SK-N-SH treated with all-trans-retinoic acid at 6 μM for 48 hours (cell line): ENCODE data around the gene RTP5.

ENCODE experiments used
- ATAC-seq: fragments of 200-7000 bp; cut with Tn5 transposase; 3 replicates; pipeline ENCODE4 v1.9.1; 2020; ENCODE audit warnings: mild to moderate bottlenecking, moderate library complexity
- ARNTL ChIP-seq: fragments of 450-650 bp; formaldehyde crosslinking; IDR thresholded peaks from 2 replicates; pipeline ENCODE4 v1.5.0; 2020; ENCODE audit warnings: low read depth, mild to moderate bottlenecking, moderate library complexity, borderline replicate concordance
- BACH2 ChIP-seq: fragments of 250-450 bp; sonication (Bioruptor Pico); IDR thresholded peaks from 2 replicates; pipeline ENCODE4 v1.9.0; 2021; ENCODE audit warnings: mild to moderate bottlenecking, borderline replicate concordance
- CREB5 ChIP-seq: fragments of 250-450 bp; sonication (Bioruptor Pico); IDR thresholded peaks from 2 replicates; pipeline ENCODE4 v1.5.1; 2020; ENCODE audit warnings: low read depth, mild to moderate bottlenecking, moderate library complexity
- CSDC2 ChIP-seq: fragments of 250-450 bp; sonication (Bioruptor Pico); IDR thresholded peaks from 2 replicates; pipeline ENCODE4 v1.5.0; 2020; ENCODE audit warnings: mild to moderate bottlenecking, moderate library complexity
- CSRNP3 ChIP-seq: fragments of 250-450 bp; sonication (Bioruptor Pico); IDR thresholded peaks from 2 replicates; pipeline ENCODE4 v1.5.1; 2021; ENCODE audit warnings: mild to moderate bottlenecking, moderate library complexity
- ESRRG ChIP-seq: fragments of 250-450 bp; sonication (Bioruptor Pico); IDR thresholded peaks from 2 replicates; pipeline ENCODE4 v1.6.1; 2021; ENCODE audit warnings: mild to moderate bottlenecking
- GLIS3 ChIP-seq: fragments of 250-450 bp; sonication (Bioruptor Pico); IDR thresholded peaks from 2 replicates; pipeline ENCODE4 v1.5.0; 2020; ENCODE audit warnings: mild to moderate bottlenecking, moderate library complexity
- ISL1 ChIP-seq: fragments of 250-450 bp; sonication (Bioruptor Pico); IDR thresholded peaks from 2 replicates; pipeline ENCODE4 v2.1.2; 2022; ENCODE audit warnings: mild to moderate bottlenecking, moderate library complexity
- OSR1 ChIP-seq: fragments of 250-450 bp; sonication (Bioruptor Pico); IDR thresholded peaks from 2 replicates; pipeline ENCODE4 v1.8.0; 2022; ENCODE audit warnings: moderate library complexity, mild to moderate bottlenecking, inconsistent platforms
- POU6F1 ChIP-seq: fragments of 250-450 bp; sonication (Bioruptor Pico); IDR thresholded peaks from 2 replicates; pipeline ENCODE4 v1.8.0; 2021; ENCODE audit warnings: low read depth, mild to moderate bottlenecking, moderate library complexity, borderline replicate concordance
- PPARA ChIP-seq: fragments of 250-450 bp; sonication (Bioruptor Pico); IDR thresholded peaks from 2 replicates; pipeline ENCODE4 v1.5.0; 2020; ENCODE audit warnings: mild to moderate bottlenecking, borderline replicate concordance
- SNAI2 ChIP-seq: fragments of 250-450 bp; sonication (Bioruptor Pico); IDR thresholded peaks from 2 replicates; pipeline ENCODE4 v1.5.0; 2020; ENCODE audit warnings: mild to moderate bottlenecking, moderate library complexity
- TCF4 ChIP-seq: fragments of 250-450 bp; sonication (Bioruptor Pico); IDR thresholded peaks from 2 replicates; pipeline ENCODE4 v1.8.0; 2021; ENCODE audit warnings: mild to moderate bottlenecking, moderate library complexity, borderline replicate concordance
- TOX ChIP-seq: fragments of 250-450 bp; sonication (Bioruptor Pico); IDR thresholded peaks from 2 replicates; pipeline ENCODE4 v1.8.0; 2021; ENCODE audit warnings: mild to moderate bottlenecking, moderate library complexity, borderline replicate concordance
- TSHZ2 ChIP-seq: fragments of 250-450 bp; sonication (Bioruptor Pico); IDR thresholded peaks from 2 replicates; pipeline ENCODE4 v1.5.0; 2020; ENCODE audit warnings: mild to moderate bottlenecking, moderate library complexity
- ZC3H10 ChIP-seq: fragments of 250-450 bp; sonication (Bioruptor Pico); IDR thresholded peaks from 2 replicates; pipeline ENCODE4 v1.5.1; 2021; ENCODE audit warnings: mild to moderate bottlenecking, moderate library complexity
- ZFP3 ChIP-seq: fragments of 250-450 bp; sonication (Bioruptor Pico); IDR thresholded peaks from 2 replicates; pipeline ENCODE4 v1.5.0; 2020; ENCODE audit warnings: mild to moderate bottlenecking, moderate library complexity
- ZNF565 ChIP-seq: fragments of 450-650 bp; formaldehyde crosslinking; conservative IDR thresholded peaks from 2 replicates; pipeline ENCODE4 v1.5.0; 2020; ENCODE audit warnings: low read depth, mild to moderate bottlenecking, moderate library complexity
- ZNF70 ChIP-seq: fragments of 450-650 bp; formaldehyde crosslinking; IDR thresholded peaks from 2 replicates; pipeline ENCODE4 v1.5.0; 2020; ENCODE audit warnings: mild to moderate bottlenecking, moderate library complexity
- ZNF8 ChIP-seq: fragments of 450-650 bp; formaldehyde crosslinking; IDR thresholded peaks from 2 replicates; pipeline ENCODE4 v1.5.0; 2020; ENCODE audit warnings: mild to moderate bottlenecking, moderate library complexity
- TF ChIP-seq, protein P1 (sequence below): fragments of 250-450 bp; sonication (Bioruptor Pico); IDR thresholded peaks from 2 replicates; pipeline ENCODE4 v1.8.0; 2020; ENCODE audit warnings: mild to moderate bottlenecking, moderate library complexity, borderline replicate concordance

RTP5 gene

DNA sequence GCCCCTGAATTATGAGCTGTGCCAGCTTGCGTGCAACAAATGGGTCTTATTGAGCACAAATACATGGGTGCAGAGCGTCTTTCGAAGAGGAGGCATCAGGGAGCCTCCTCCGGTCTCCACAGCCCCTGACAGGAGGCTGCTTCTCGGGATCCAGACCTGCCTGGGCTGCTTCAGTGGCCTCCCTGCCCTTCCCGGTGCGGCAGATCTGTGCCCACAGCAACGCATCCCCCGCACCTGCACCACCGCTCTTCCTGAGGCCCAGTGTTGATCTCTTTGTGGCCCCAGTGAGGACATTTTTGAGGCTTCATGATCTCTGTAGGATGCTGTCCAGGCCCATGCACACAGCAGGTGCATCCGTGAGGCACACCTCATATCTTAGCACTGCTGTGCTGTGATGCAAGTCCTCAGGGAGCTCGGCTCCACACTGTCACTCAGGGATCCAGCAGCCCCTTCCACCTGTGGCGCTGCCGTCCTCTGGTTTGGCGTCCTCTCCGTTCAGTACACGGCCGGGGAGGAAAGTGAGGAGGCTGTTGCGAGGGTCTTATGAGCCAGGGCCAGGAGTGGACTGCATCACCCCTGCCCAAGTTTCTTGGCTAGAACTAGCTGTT is 17.4 kb downstream of the RTP5 start:
- no peak for ATAC-seq
- TF ChIP-seq POU6F1 (CRISPR knock-in tag) (no peak), ARNTL (CRISPR knock-in tag) (no peak), CSDC2 (no peak), ZNF70 (CRISPR knock-in tag) (no peak), ZFP3 (CRISPR knock-in tag) (no peak), GLIS3 (CRISPR knock-in tag) (no peak), ZNF565 (no peak), CREB5 (CRISPR knock-in tag) (no peak), CSRNP3 (CRISPR knock-in tag) (no peak), ZC3H10 (CRISPR knock-in tag) (no peak), PPARA (CRISPR knock-in tag) (no peak), ZNF8 (CRISPR knock-in tag) (no peak), BACH2 (CRISPR knock-in tag) (no peak)

DNA sequence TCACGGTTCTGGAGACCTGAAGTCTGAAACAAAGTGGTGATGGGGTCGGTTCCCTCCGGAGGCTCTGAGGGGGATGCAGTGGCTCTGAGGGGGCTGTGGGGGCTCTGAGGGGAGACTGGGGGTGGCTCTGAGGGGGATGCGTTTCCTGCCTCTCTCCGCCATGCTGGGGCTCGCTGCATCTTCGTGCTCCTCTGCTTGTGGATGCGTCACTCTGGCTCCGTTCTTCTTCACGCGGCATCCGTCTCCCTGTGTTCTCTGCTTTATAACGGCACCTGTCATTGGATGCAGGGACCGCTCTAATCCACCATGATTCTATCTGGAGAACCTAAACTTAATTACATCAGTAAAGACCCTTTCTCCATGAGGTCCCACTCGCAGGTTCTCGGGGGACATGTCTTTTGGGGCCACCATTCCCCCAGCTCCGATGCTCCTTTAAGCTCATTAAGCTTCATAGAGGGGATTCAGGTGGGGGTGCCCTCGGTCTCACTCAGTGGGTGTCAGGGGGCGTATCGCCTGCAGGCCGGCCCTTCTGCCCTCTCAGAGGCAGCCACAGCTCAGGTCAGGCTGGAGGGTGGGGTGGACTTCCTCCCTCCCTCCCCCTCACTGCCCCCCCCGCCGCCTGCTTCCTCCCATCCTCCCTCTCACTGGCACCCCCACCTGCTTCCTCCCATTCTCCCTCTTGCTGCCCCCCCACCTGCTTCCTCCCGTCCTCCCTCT is 18.4 kb downstream of the RTP5 start:
- no peak for TF ChIP-seq ISL1 (CRISPR knock-in tag)
- TF ChIP-seq TCF4 (CRISPR knock-in tag) = no peak
- TF ChIP-seq POU6F1 (CRISPR knock-in tag) = no peak
- TF ChIP-seq ZNF70 (CRISPR knock-in tag) = no peak
- TF ChIP-seq ZNF565 = no peak
- no peak for TF ChIP-seq PPARA (CRISPR knock-in tag)
- no peak for ATAC-seq

GRCh38 chr2:241888641-241889040 is 19.1 kb downstream of the RTP5 start:
- ATAC-seq = no peak
- no peak for TF ChIP-seq ZFP3 (CRISPR knock-in tag)
- TF ChIP-seq TCF4 (CRISPR knock-in tag) = no peak
- TF ChIP-seq, protein P1, sequence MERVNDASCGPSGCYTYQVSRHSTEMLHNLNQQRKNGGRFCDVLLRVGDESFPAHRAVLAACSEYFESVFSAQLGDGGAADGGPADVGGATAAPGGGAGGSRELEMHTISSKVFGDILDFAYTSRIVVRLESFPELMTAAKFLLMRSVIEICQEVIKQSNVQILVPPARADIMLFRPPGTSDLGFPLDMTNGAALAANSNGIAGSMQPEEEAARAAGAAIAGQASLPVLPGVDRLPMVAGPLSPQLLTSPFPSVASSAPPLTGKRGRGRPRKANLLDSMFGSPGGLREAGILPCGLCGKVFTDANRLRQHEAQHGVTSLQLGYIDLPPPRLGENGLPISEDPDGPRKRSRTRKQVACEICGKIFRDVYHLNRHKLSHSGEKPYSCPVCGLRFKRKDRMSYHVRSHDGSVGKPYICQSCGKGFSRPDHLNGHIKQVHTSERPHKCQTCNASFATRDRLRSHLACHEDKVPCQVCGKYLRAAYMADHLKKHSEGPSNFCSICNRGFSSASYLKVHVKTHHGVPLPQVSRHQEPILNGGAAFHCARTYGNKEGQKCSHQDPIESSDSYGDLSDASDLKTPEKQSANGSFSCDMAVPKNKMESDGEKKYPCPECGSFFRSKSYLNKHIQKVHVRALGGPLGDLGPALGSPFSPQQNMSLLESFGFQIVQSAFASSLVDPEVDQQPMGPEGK (CRISPR knock-in tag) = no peak
- TF ChIP-seq ESRRG (CRISPR knock-in tag) = no peak
- no peak for TF ChIP-seq SNAI2
- no peak for TF ChIP-seq ZNF8 (CRISPR knock-in tag)
- TF ChIP-seq TSHZ2 = no peak
- no peak for TF ChIP-seq POU6F1 (CRISPR knock-in tag)
- TF ChIP-seq ZC3H10 (CRISPR knock-in tag) = no peak
- no peak for TF ChIP-seq ZNF565
- no peak for TF ChIP-seq OSR1
- no peak for TF ChIP-seq CREB5 (CRISPR knock-in tag)
- no peak for TF ChIP-seq TOX (CRISPR knock-in tag)
- TF ChIP-seq PPARA (CRISPR knock-in tag) = no peak
- TF ChIP-seq GLIS3 (CRISPR knock-in tag) = no peak
